ENCODE measurements around the gene MTSS2. TPM values are rescaled to one million over a fixed set of nuclear protein-coding genes. Genes with fewer than 3 reads are reported as not detected.

Gene MTSS2
- total and polyA plus RNA-seq, 2 of the 4 experiments (the other 2 are of a cell fraction) = 9.1 to 86.2 TPM

DNA sequence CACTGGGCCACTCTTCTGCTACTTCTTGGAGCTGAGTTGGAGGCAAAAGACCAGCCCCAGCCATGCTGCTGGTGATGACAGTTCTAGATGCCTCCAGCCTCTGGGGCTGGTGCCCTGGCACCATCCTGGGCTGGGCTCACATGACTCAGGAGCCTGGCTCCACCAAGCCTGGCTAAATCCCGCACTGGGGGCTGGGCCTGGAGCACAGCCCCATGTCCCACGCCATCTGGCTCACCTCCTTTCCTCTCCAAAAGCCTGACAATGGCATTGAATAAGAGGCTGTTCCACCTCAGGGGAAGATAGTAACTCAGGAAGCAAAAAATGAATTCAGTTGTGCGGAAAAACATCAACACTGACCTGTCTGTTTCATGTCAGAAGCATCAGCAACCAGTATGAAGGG, 45.1 kb upstream of the MTSS2 start:
- Histone ChIP-seq H3K9me3 (ENCODE audit: control insufficient read depth, insufficient read depth, low read length) (no peaks in the 10 kb centered on the region), H2AFZ (replicated peaks; ENCODE audit: low read length, poor library complexity) (no peak overlapping the region), H4K8ac (ENCODE audit: low read depth in 2 of 2, low read length in 2 of 2) (no peak overlapping the region), H2AK5ac (ENCODE audit: low read depth, low read length) (no peak overlapping the region), H2BK15ac (ENCODE audit: low read depth, low read length) (no peak overlapping the region), H3K14ac (replicated peaks; ENCODE audit: low read depth, low read length) (no peak overlapping the region), H2BK120ac (ENCODE audit: low read depth, low read length) (no peak overlapping the region), H4K20me1 (ENCODE audit: insufficient read depth, low read length) (no peaks in the 10 kb centered on the region), H4K5ac (ENCODE audit: low read depth, low read length) (no peak overlapping the region), H3K36me3 (ENCODE audit: control insufficient read depth, insufficient read depth, low read length) (peaks cover 12% of the 10 kb centered on the region; the same call in 1 of the 2 replicates), H3K27me3 (ENCODE audit: control insufficient read depth, insufficient read depth, low read length) (no peaks in the 10 kb centered on the region), H3K9me1 (ENCODE audit: insufficient read depth, low read length) (peaks cover 12% of the 10 kb centered on the region), H3K4me2 (ENCODE audit: low read depth, low read length) (no peak overlapping the region), H2AK9ac (replicated peaks; ENCODE audit: low read depth, low read length, poor library complexity) (no peak overlapping the region), H3K23ac (ENCODE audit: low read depth, low read length) (no peak overlapping the region), H2BK5ac (ENCODE audit: low read depth, low read length, poor library complexity, severe bottlenecking) (no peak overlapping the region), H3K79me1 (ENCODE audit: low read depth in 1 of 2, low read length in 2 of 2) (peaks cover 0 to 27% of the 10 kb centered on the region in 2 experiments), H3K56ac (ENCODE audit: extremely low read depth, insufficient read depth, low read length) (no peak overlapping the region), H3K4me1 (ENCODE audit: control insufficient read depth, insufficient read depth, low read length) (peaks cover 21% of the 10 kb centered on the region), H2BK20ac (ENCODE audit: low read depth, low read length) (no peak overlapping the region), H3K18ac (ENCODE audit: low read depth, low read length) (no peak overlapping the region), H4K91ac (ENCODE audit: insufficient read depth, low read depth, low read length) (no peak overlapping the region), H3K4me3 (ENCODE audit: insufficient read depth, low read depth, low read length) (no peak overlapping the region), H3K9ac (ENCODE audit: low read depth, low read length) (no peak overlapping the region), H3K27ac (ENCODE audit: insufficient read depth, low read length) (no peak overlapping the region), H3K4ac (ENCODE audit: low read depth, low read length) (peak overlapping the region; percentile 2; the same call in 1 of the 2 replicates)
- ATAC-seq (ENCODE audit: low read depth) (no peak), DNase-seq (no peak)
- intact Hi-C loops (cut with micrococcal nuclease) = no loop called here
- ChIA-PET POLR2A (ENCODE audit: unreplicated experiment) (no interaction called here), CTCF (no interaction called here)
- BruUV-seq (replicated peaks) = no TSS peak
- dilution Hi-C loops (cut with HindIII; ENCODE audit: low sequenced_read_pairs, unreplicated experiment) = no loop called here
- WGBS, 2 experiments (ENCODE audit: extremely low coverage in 2 of 2, insufficient read length in 1 of 2) = no CpG with 5 or more reads among the region's 3 CpGs
- TF ChIP-seq RFX5 (IDR thresholded peaks at IDR 0.05; ENCODE audit: low read depth, low read length) (no peak), MAZ (IDR thresholded peaks at IDR 0.05; ENCODE audit: borderline replicate concordance, low read depth, low read length) (no peak)
- in situ Hi-C loops (cut with MboI; ENCODE audit: low sequenced_read_pairs) = no loop called here

Measured in IMR-90 (cell line).